KBM-7 (cell line): Measurements from ENCODE around the gene TNRC6C.
"Not testable (repeated sequence)": the region's sequence is repeated elsewhere in the genome, so short reads cannot be mapped to it uniquely, and the experiment has no call there.

Experiments
- DNase-seq: peaks from one replicate; pipeline ENCODE4 v3.0.0-alpha.2; 2015
- in situ Hi-C: fragments of 300-500 bp; cut with MboI; formaldehyde crosslinking; loops from 2 replicates; pipeline ENCODE4 v1.14.3; 2020; ENCODE audit warnings: low sequenced_read_pairs, low pct_unique_long_range_greater_than_20kb, mixed read lengths

The TNRC6C gene

GRCh38 chr17:78057113-78057740 is 98.7 kb downstream of the TNRC6C start:
- in situ Hi-C loops, result no loop called here
- no peak for DNase-seq

DNA sequence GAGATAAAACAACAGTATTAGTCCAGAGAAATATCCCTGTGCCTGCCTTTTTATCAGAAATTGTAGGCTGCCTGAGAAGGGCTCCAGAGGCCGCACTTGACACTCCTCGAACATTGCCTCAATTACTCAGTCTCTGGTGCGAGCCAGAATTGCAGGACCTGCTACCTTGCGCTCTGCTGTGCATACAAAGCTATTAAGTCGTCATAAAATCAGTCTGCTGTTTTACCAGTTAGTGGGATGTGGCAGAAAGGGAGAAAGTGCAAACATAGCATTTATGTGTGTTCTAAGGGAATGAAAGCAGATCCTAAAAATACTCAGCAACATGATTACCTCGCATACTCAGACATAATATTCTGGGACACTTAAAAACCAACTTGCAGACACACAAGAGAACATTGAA is 99.5 kb downstream of the TNRC6C start:
- in situ Hi-C loops, result no loop called here
- no peak for DNase-seq

- in situ Hi-C loops, result no loop called here
- no peak for DNase-seq
Observed at GRCh38 chr17:78058581-78058980, 100.1 kb downstream of the TNRC6C start.

GRCh38 chr17:78062596-78062995 is 104.1 kb downstream of the TNRC6C start:
- in situ Hi-C loops, result no loop called here
- DNase-seq, result no peak

- in situ Hi-C loops, result no loop called here
- DNase-seq, result no peak
Observed at GRCh38 chr17:78063489-78063888, 105.0 kb downstream of the TNRC6C start.

DNA sequence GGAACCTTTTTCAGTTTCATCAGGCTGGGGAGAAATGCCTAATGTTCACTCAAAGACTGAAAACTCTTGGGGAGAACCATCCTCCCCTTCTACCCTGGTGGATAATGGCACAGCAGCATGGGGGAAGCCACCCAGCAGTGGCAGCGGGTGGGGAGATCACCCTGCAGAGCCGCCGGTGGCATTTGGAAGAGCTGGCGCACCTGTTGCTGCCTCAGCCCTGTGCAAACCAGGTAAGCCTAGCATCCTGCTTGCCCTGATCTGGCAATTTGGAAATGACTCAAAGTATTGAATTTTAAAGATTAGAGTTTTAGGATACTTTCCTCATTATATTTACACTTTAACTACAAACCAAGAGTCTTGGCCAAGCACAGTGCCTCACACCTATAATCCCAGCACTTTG is 106.2 kb downstream of the TNRC6C start:
- in situ Hi-C loops, result no loop called here
- DNase-seq, result no peak

GRCh38 chr17:78066976-78067375 is 108.5 kb downstream of the TNRC6C start:
- in situ Hi-C loops, DNase-seq: not testable (repeated sequence)

GRCh38 chr17:78069695-78070094 is 111.2 kb downstream of the TNRC6C start:
- no peak for DNase-seq
- in situ Hi-C loops, result no loop called here

GRCh38 chr17:78072961-78073360 is 114.5 kb downstream of the TNRC6C start:
- in situ Hi-C loops, result no loop called here
- DNase-seq, result no peak

- DNase-seq, result no peak
- in situ Hi-C loops, result no loop called here
Observed at GRCh38 chr17:78075011-78075410, 116.5 kb downstream of the TNRC6C start.

- no peak for DNase-seq
- in situ Hi-C loops, result no loop called here
Observed at GRCh38 chr17:78075545-78075944, 117.0 kb downstream of the TNRC6C start.

GRCh38 chr17:78079253-78079652 is 120.8 kb downstream of the TNRC6C start:
- no peak for DNase-seq
- in situ Hi-C loops, result no loop called here

DNA sequence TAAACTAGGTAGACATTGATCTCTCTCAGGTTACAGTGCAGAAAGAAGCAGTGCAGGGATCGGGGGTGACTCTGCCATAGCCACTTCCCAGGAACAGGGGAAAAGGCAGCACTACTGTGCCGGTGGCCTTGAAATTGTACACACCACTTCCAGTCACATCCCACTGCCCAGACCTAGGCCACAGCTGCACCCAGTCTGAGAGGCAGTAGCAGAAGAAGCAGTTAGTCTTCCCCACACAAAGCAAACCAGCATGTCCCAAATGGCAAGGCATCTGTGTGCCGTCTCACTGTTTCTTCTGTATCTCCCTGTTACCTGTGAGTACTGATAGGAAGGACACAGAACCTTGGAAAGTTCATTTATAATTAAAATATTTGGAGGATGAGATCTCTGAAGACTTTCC is 123.0 kb downstream of the TNRC6C start:
- DNase-seq, result no peak
- in situ Hi-C loops, result no loop called here

GRCh38 chr17:78082355-78082872 is 123.9 kb downstream of the TNRC6C start:
- DNase-seq, in situ Hi-C loops: not testable (repeated sequence)

DNA sequence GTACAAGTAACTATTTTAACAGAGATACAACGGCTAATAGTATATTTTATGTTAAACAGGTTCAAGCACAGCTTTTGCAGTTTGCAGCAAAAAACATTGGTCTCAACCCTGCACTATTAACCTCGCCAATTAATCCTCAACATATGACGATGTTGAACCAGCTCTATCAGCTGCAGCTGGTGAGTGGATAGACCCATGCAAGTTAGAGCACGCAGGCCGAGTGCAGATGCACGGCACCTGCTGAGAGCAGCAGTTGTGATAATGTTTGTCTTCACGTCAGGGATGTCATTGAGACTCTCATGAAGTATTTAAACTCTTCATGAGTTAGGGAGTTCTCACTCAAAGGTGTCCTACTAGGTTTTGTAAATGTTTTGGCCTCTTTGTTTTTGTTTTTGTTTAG is 124.5 kb downstream of the TNRC6C start:
- no peak for DNase-seq

GRCh38 chr17:78086740-78087139 is 128.2 kb downstream of the TNRC6C start:
- in situ Hi-C loops, result no loop called here
- no peak for DNase-seq

More for the DNA sequence above, 124.5 kb downstream of the TNRC6C start:
- in situ Hi-C loops, result no loop called here

- no peak for DNase-seq
- in situ Hi-C loops, result no loop called here
Observed at GRCh38 chr17:78088529-78088928, 130.0 kb downstream of the TNRC6C start.

DNA sequence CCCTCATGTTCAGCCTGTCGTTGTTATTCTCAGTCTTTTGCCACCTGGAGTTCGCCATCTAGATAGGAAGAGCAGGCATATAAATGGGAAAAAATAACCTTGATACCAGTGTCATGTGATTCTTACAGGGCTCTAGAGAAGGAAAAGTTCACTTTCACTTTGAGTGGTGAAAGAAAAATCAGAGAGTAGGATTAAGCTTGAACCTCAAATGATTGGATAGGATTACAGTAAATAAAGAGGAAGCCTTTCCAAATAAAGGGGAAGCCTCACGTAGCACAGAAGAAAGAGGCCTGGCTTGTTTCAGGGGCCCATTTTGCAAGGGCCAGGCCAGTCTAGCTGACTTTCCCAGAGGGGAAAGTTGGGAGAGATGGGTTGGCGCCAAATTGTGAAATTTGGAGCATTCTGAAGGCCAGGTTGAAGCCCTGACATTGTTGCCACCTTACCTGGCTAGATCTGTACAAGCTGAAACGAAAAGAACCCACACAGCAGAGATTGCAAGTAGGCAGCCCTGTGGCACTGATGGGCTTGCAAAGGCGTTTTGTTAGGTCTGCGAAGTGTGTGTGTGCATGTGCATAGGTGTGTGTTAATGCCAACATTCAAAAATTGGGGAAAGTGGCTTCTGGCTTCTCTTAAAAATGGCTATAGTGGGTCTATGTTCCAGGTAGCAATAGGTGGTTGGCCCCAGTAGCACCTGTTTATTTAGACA is 131.2 kb downstream of the TNRC6C start:
- in situ Hi-C loops, result no loop called here
- DNase-seq, result no peak

DNA sequence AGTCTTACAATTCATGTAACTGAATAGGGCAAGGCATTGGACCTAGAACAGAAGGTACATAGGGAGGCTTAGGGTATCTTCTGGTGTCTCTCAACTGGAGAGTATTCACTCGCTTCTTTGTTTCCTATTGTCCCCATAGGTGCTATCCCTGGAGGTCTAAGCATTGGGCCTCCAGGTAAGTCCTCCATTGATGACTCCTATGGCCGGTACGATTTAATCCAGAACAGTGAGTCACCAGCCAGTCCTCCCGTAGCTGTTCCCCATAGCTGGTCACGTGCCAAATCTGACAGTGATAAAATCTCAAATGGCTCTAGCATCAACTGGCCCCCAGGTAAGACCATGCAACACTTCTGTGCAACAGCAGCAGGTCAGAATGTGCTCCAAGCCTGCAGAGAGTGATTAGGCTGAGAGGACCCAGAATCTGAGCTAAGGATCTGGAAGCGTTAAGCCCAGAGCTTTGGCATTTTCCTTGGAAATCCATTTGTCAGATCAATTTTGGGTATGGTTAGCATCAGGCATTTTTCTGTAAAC is 134.4 kb downstream of the TNRC6C start:
- in situ Hi-C loops, result no loop called here
- DNase-seq, result no peak

DNA sequence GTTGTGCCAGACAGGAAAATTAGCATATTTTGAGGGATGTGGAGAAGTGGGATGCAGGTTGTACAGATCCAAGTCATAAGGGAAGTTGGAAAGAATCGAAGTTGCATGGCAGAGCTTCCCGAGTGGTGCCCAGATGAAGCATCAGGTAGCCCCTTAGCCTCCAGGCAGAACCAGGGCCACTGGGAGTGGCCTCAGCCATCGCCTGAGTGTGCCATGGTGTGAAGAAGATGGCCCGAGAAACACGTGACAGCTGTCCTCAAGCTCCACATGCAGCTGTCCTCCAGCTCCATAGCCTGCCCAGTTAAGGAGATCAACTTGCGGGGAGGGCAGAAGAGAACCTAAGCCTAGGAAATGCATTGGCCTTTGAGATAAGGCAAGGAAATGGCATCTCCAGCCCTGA is 136.5 kb downstream of the TNRC6C start:
- in situ Hi-C loops, result no loop called here
- DNase-seq, result no peak
